HG03439 (cell line): ENCODE data around the gene ST6GALNAC4.

Experiments
- ATAC-seq: cut with Tn5 transposase; IDR thresholded peaks from one replicate; pipeline ENCODE4 v1.9.1; 2021; ENCODE audit warnings: mild to moderate bottlenecking, moderate library complexity; ENCODE audit not compliant: unreplicated experiment

Gene ST6GALNAC4

GRCh38 chr9:127916720-127917581 is at the start of gene ST6GALNAC4:
TSS of gene ST6GALNAC4 (minus strand) at chr9:127917041. CDS start at chr9:127916419, 622 bp downstream.
- ATAC-seq: peak; percentile 55

DNA sequence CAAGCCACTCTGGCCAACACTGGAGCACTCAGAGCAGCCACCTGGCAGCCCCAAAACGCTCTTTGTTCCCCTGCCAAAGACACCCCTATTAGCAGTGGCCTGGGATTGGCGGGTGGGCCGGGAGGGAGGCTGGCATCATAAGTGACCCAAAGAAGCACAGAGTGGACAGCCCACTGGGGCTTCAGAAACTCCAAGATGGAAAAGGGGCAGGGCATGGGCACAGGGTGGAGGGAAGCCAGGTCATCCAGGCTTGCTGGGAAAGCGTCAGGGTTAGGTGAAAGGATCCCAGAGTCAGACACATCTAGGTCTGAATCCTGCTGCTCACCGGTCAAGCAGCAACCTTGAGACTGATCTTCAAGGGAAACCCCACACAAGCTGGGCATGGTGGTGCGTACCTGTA is 49.1 kb upstream of the ST6GALNAC4 start:
- no peak for ATAC-seq

GRCh38 chr9:127963359-127964064 is 46.7 kb upstream of the ST6GALNAC4 start:
- no peak for ATAC-seq

DNA sequence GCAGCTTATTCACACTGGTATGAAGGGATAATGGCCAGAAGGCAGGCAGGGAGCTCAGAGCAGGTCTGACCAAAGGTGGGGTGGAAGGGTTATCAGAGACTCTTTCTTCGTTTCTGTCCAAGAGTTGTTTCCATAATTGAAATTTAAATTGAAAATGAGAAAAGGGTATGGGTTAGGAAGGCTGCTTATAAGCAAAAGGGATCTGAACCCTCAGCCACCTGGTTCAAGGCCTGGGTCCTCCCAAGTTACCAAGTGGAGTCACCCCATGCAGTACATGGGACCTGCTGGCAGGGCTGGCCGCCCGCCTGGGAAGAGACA is 46.2 kb upstream of the ST6GALNAC4 start:
- no peak for ATAC-seq

DNA sequence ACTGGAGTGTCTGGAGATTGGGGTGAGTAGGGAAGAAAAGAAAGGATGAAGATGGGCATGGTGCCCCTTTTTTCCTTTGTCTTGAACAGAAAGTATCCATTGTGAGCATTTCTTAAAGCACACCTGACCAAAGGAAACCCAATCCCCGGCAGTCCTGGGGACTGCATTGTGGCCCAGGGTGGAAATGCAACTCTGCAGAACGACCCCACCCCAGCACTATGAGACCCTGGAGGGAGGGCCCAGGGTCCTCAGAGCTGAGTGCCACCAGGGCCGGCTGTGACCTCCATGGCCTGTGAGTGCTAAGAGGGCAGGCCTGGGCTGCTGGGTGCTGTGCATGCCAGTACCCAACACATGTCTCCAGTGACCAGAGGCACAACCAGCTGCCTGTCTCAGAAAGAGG is 45.4 kb upstream of the ST6GALNAC4 start:
- ATAC-seq: no peak

- ATAC-seq: no peak
Measured at GRCh38 chr9:127961613-127962155, 44.8 kb upstream of the ST6GALNAC4 start.

GRCh38 chr9:127961155-127961490 is 44.3 kb upstream of the ST6GALNAC4 start:
- ATAC-seq: no peak

- no peak for ATAC-seq
Measured at GRCh38 chr9:127960410-127961154, 43.7 kb upstream of the ST6GALNAC4 start.

- ATAC-seq: no peak
Measured at GRCh38 chr9:127959841-127960409, 43.1 kb upstream of the ST6GALNAC4 start.

- ATAC-seq: no peak
Measured at GRCh38 chr9:127959398-127959797, 42.6 kb upstream of the ST6GALNAC4 start.

GRCh38 chr9:127958728-127959127 is 41.9 kb upstream of the ST6GALNAC4 start:
- ATAC-seq: no peak

DNA sequence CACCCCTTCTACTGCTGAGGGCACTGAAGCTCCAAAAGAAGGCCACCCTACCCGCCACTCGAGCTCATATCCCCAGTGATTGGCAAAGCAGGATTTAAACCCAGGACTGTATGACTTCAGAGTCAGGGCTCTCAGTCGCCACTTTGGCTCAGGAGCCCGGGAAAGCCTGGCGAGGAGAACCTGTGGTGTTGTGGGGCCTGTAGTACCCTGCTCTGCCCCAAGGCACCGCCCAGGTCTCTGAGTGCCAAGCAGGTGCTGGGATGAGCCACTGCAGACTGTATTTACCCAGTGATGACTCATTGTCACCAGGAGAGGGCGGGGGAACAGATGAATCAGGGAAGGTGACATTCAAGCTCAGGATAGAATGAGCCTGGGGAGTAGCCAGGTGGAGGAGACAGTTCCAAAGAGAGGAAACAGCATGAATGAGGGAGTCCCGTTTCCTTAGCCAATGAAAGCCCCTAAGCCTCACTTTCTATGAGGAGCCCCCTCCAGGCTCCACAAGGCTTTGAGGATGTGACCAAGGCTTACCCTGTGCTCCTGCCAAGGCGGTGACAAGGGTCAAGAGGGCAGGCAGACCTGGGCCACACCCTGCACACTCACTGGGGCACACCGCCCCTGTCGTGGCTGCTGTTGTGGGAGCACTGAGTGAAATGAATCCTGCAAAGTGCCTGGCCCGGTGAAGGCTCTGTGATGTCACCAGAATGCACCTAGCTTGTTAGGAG is 38.6 kb upstream of the ST6GALNAC4 start:
- no peak for ATAC-seq

DNA sequence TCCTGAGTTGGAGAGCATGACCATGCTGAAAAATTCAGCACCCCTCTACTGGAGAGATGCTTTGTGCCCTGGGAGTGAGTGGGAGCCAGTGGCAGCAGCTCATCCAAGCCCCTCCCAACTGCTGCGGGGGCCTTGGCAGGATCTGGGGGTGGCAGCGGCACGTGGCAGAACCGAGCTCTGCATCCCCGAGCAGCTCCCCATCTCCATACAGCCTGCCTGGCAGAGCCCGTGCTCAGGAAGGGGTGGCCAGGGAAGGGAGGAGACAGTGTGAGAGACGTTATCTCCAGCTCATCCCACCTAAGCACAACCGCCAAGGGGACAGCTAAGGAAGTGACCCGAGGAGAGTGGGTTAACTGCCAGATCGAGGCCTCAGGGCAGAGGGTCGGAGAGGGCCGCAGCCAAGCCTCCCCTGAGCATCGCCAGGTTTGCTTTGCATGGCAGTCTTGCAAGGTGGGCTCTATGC is 38.0 kb upstream of the ST6GALNAC4 start:
- ATAC-seq: no peak

GRCh38 chr9:127953768-127954505 is 37.1 kb upstream of the ST6GALNAC4 start:
- no peak for ATAC-seq

GRCh38 chr9:127953154-127953553 is 36.3 kb upstream of the ST6GALNAC4 start:
- ATAC-seq: no peak

DNA sequence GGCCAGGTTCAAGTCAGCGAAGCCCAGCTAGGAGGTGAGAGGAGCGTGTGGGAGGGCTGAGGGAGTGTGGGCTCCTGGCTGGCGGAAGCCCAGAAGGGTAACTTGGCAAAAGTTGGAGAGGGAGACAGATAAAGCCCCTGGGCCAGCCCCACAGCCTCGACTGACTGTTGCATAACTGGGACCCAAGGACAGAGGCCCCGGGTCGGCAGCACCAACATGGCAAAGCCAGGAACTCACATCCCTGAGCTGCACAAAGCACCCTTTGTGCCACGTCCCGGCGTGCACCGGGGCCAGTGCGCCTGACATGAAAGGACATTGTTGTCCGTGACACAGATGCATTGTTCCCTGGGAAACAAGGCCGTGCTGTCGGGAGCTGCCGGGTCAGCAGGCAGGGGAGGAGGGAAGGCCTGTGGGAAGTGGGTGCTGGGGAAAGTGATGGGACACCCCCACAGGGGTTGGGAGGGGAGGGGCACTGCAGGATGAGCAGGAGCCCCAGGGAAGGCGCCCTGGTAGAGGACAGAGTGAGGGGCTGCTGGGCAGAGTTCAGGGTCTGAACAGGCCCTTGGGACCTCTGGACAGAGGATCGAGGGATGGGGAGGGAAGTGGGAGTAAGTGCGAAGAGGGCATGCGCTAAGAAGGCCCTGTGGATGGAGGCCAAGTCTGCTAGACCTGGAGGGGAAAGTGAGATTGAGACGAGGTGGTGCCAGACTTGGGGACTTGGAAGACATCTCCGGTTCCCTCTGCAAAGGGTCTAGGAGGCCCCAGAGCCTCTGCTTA is 33.9 kb upstream of the ST6GALNAC4 start:
- ATAC-seq: no peak

DNA sequence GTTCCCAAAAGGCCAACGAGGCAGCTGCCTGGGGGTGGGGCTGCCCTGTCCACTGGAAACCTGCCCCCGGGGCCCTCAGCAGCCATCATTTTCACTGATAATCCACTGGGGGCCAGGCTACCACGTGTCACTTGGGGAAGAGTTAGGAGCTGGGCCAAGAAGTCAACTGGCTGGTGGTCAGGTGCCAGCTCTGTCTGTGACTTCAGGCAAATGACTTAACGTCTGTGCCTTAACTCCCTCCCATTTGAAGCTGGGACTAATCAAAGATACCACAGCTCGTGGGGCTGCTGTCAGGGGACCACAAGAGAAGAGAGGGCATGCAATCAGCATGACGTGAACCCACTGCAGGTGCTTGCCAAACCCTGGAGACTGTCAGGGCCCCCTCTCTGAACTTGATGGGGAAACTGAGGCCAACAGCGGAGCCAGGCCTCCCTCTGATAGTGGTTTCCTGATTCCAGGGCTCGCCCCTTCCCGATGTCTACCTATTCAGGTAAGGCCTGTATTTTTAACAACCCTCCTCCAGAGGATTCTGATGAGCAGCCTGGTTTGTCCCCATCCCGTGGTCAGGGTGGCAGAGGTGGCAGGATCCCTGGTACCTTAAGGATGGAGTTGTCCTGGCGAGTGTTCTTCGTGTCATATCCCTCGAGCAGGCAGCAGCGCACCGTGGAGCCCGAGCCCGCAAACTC is 33.1 kb upstream of the ST6GALNAC4 start:
- no peak for ATAC-seq
